HepG2 (cell line): ENCODE results near the gene P4HTM. TPM values are rescaled to one million over a fixed set of nuclear protein-coding genes. Genes with fewer than 3 reads are reported as not detected.

ENCODE experiments used
- ATF2 ChIP-seq: sonication (generic); formaldehyde crosslinking; IDR thresholded peaks from 2 replicates; pipeline ENCODE4 v1.4.0; 2020; ENCODE audit warnings: missing genetic modification reagents
- CENPT ChIP-seq: sonication (generic); formaldehyde crosslinking; IDR thresholded peaks from 2 replicates; pipeline ENCODE4 v1.8.0; 2022; ENCODE audit warnings: low read depth, mild to moderate bottlenecking, moderate library complexity, missing genetic modification reagents
- DNMT3B ChIP-seq: conservative IDR thresholded peaks from 2 replicates; pipeline ENCODE4 v1.6.1; 2016; ENCODE audit warnings: missing biosample characterization, control low read depth
- ELF1 ChIP-seq: sonication (generic); formaldehyde crosslinking; IDR thresholded peaks from 2 replicates; pipeline ENCODE4 v1.4.0; 2020; ENCODE audit warnings: missing genetic modification reagents
- NAIF1 ChIP-seq: sonication (generic); formaldehyde crosslinking; IDR thresholded peaks from 2 replicates; pipeline ENCODE4 v1.5.0; 2020; ENCODE audit warnings: mild to moderate bottlenecking, missing genetic modification reagents, borderline replicate concordance
- SRSF9 ChIP-seq: fragments of 200-400 bp; formaldehyde crosslinking; IDR thresholded peaks from 2 replicates; pipeline ENCODE4 v1.6.1; 2018; ENCODE audit warnings: borderline replicate concordance, mild to moderate bottlenecking, low read depth, low read length; ENCODE audit not compliant: insufficient read depth, poor library complexity, severe bottlenecking
- TARDBP ChIP-seq: sonication (generic); formaldehyde crosslinking; IDR thresholded peaks from 2 replicates; pipeline ENCODE4 v1.8.0; 2022; ENCODE audit warnings: mild to moderate bottlenecking, missing genetic modification reagents
- ZBTB34 ChIP-seq: sonication (generic); formaldehyde crosslinking; IDR thresholded peaks from 2 replicates; pipeline ENCODE4 v1.8.0; 2022; ENCODE audit warnings: mild to moderate bottlenecking, missing genetic modification reagents
- ZNF136 ChIP-seq: sonication (generic); formaldehyde crosslinking; IDR thresholded peaks from 2 replicates; pipeline ENCODE4 v1.8.1; 2022; ENCODE audit warnings: low read depth, mild to moderate bottlenecking, moderate library complexity, missing genetic modification reagents
- ZNF264 ChIP-seq: sonication (generic); formaldehyde crosslinking; IDR thresholded peaks from 2 replicates; pipeline ENCODE4 v1.4.0; 2020; ENCODE audit warnings: missing genetic modification reagents
- ZNF335 ChIP-seq: sonication (generic); formaldehyde crosslinking; IDR thresholded peaks from 2 replicates; pipeline ENCODE4 v1.4.0; 2020; ENCODE audit warnings: missing genetic modification reagents
- ZNF550 ChIP-seq: sonication (generic); formaldehyde crosslinking; IDR thresholded peaks from 2 replicates; pipeline ENCODE4 v1.4.0; 2020; ENCODE audit warnings: mild to moderate bottlenecking, missing genetic modification reagents, borderline replicate concordance
- ZNF792 ChIP-seq: IDR thresholded peaks from 2 replicates; pipeline ENCODE4 v1.6.1; 2016
- ZXDC ChIP-seq: sonication (generic); formaldehyde crosslinking; IDR thresholded peaks from 2 replicates; pipeline ENCODE4 v1.5.0; 2020; ENCODE audit warnings: mild to moderate bottlenecking, missing genetic modification reagents
- polyA plus RNA-seq, 8 experiments: library from polyadenylated mRNA; depleted of rRNA in 3 of 8; stranded (reverse) in 7 of 8; unstranded in 1 of 8; fragments of >200 nt; fragmentation: Illumina TruSeq in 4 of 8; extraction: Trizol in 4 of 8; gene quantifications; 2 replicates each; pipeline versions ENCODE4 v1.2.1 to v1.2.3, GENCODE V29; 2011 to 2016; ENCODE audit warnings: low read depth in 4 of 8, missing spikeins in 1 of 8, mixed read lengths in 1 of 8; ENCODE audit not compliant: insufficient read depth in 1 of 8
- total RNA-seq, 5 experiments: library from RNA; depleted of rRNA; stranded (reverse); fragments of >200 nt; fragmentation: Illumina TruSeq; extraction: Trizol; gene quantifications; 2 replicates each; pipeline ENCODE4 v1.2.3, GENCODE V29; 2016; ENCODE audit warnings: low read depth in 1 of 5

The P4HTM gene
- total and polyA plus RNA-seq, 2 of the 13 experiments (the other 11 are each of a cell fraction or from before 2014, with no cell fraction given) = 0.01 TPM; not detected in 1

GRCh38 chr3:49028298-49028672 is 38.2 kb downstream of the P4HTM start (continued):
- TF ChIP-seq ZBTB34 (CRISPR knock-in tag) (no peak), TARDBP (CRISPR knock-in tag) (peak; percentile 22; the same call in 1 of the 2 replicates), CENPT (CRISPR knock-in tag) (no peak), ZXDC (CRISPR knock-in tag) (no peak), ZNF550 (CRISPR knock-in tag) (no peak), ZNF264 (CRISPR knock-in tag) (no peak), ZNF136 (0 out of 2 replicates have a peak, but pooled peaks have one; percentile 5), ZNF335 (CRISPR knock-in tag) (no peak), NAIF1 (CRISPR knock-in tag) (no peak), ATF2 (CRISPR knock-in tag) (no peak), SRSF9 (no peak), ELF1 (no peak), ZNF792 (CRISPR knock-in tag) (no peak), DNMT3B (no peak)
